DOHH2 (cell line): Measurements from ENCODE around the gene CNTLN.

Experiments used
- EZH2phosphoT487 ChIP-seq: fragments of 200-600 bp; sonication (generic); IDR thresholded peaks from 2 replicates; pipeline ENCODE4 v1.6.1; 2017; ENCODE audit warnings: borderline replicate concordance, mild to moderate bottlenecking, antibody characterized with exemption, low read length, moderate library complexity, mixed read lengths
- TF ChIP-seq, protein P1 (sequence below): fragments of 200-600 bp; sonication (generic); IDR thresholded peaks from one replicate; pipeline ENCODE4 v1.5.1; 2014; ENCODE audit warnings: antibody characterized with exemption, mild to moderate bottlenecking, low read depth, low read length; ENCODE audit not compliant: poor library complexity, severe bottlenecking

DNA sequence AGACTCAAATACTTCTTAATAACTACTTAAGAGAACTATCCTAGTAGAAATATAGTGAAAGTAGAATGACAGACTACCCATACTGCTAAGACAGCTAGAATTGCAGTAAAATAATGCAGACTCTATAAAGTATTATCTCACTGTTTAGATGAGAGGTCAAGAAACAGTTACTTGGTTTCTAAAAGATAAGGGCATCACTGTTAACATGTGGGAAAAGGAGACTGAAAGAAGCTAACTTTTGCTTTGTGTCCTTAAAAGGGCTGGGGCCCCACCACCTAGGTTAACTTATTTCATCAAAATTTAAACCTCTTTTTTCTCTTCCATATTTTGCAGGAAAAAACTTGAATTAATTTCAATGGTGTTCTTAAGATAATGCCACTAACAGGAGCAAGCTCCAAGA lies 204.3 kb downstream of the CNTLN start:
- TF ChIP-seq, protein P1, sequence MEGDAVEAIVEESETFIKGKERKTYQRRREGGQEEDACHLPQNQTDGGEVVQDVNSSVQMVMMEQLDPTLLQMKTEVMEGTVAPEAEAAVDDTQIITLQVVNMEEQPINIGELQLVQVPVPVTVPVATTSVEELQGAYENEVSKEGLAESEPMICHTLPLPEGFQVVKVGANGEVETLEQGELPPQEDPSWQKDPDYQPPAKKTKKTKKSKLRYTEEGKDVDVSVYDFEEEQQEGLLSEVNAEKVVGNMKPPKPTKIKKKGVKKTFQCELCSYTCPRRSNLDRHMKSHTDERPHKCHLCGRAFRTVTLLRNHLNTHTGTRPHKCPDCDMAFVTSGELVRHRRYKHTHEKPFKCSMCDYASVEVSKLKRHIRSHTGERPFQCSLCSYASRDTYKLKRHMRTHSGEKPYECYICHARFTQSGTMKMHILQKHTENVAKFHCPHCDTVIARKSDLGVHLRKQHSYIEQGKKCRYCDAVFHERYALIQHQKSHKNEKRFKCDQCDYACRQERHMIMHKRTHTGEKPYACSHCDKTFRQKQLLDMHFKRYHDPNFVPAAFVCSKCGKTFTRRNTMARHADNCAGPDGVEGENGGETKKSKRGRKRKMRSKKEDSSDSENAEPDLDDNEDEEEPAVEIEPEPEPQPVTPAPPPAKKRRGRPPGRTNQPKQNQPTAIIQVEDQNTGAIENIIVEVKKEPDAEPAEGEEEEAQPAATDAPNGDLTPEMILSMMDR, result no peak
- no peak for TF ChIP-seq EZH2phosphoT487
